HT1080 (cell line): ENCODE data around the gene PXN. TPM values are rescaled to one million over a fixed set of nuclear protein-coding genes. Genes with fewer than 3 reads are reported as not detected.
"Not testable (repeated sequence)": the region's sequence is repeated elsewhere in the genome, so short reads cannot be mapped to it uniquely, and the experiment has no call there.

Experiments used
- DNase-seq: peaks from one replicate; pipeline ENCODE4 v3.0.0-alpha.2; 2015; ENCODE audit warnings: low read depth
- total RNA-seq: library from RNA; depleted of rRNA; stranded (reverse); fragments of >200 nt; shearing (Covaris generic); gene quantifications from 2 replicates; pipeline ENCODE4 v1.2.3, GENCODE V29; 2014

PXN gene
- total RNA-seq, 1 experiment from 2014 or later, result 238 TPM

GRCh38 chr12:120227233-120228040 lies 38.1 kb downstream of the PXN start:
- DNase-seq, result no peak

GRCh38 chr12:120225852-120226640 lies 39.5 kb downstream of the PXN start:
- no peak for DNase-seq

GRCh38 chr12:120225200-120225558 lies 40.4 kb downstream of the PXN start:
- DNase-seq, result no peak

GRCh38 chr12:120224304-120225199 lies 41.0 kb downstream of the PXN start:
- no peak for DNase-seq

GRCh38 chr12:120223458-120224303 lies 41.8 kb downstream of the PXN start:
- DNase-seq, result no peak

- DNase-seq, result no peak
Measured at GRCh38 chr12:120222288-120222832, 43.2 kb downstream of the PXN start.

GRCh38 chr12:120221576-120221900 lies 44.0 kb downstream of the PXN start:
- DNase-seq, result no peak

- no peak for DNase-seq
Measured at GRCh38 chr12:120220838-120221575, 44.5 kb downstream of the PXN start.

GRCh38 chr12:120218680-120219606 lies 46.6 kb downstream of the PXN start:
- no peak for DNase-seq

- no peak for DNase-seq
Measured at GRCh38 chr12:120216742-120217605, 48.6 kb downstream of the PXN start.

GRCh38 chr12:120215766-120216735 lies 49.5 kb downstream of the PXN start:
- DNase-seq, result no peak

- no peak for DNase-seq
Measured at GRCh38 chr12:120215357-120215735, 50.2 kb downstream of the PXN start.

- DNase-seq, result no peak
Measured at GRCh38 chr12:120214626-120215356, 50.7 kb downstream of the PXN start.

- DNase-seq, result no peak
Measured at GRCh38 chr12:120213758-120214157, 51.8 kb downstream of the PXN start.

GRCh38 chr12:120213182-120213581 lies 52.3 kb downstream of the PXN start:
- not testable (repeated sequence) for DNase-seq

- DNase-seq, result no peak
Measured at GRCh38 chr12:120212301-120212700, 53.2 kb downstream of the PXN start.
